Measurements from ENCODE around the gene EIF4B. TPM values are rescaled to one million over a fixed set of nuclear protein-coding genes. Genes with fewer than 3 reads are reported as not detected.

The EIF4B gene
- total RNA-seq, 1 experiment from 2014 or later, result 351 TPM

GRCh38 chr12:52969166-52969795, 37.0 kb upstream of the EIF4B start:
- Histone ChIP-seq H3K4me1 (ENCODE audit: control insufficient read depth, insufficient read depth, low read length) (peaks cover 55% of the 10 kb centered on the region), H3K27ac (ENCODE audit: low read length) (peak overlapping the region; percentile 95), H3K27me3 (ENCODE audit: control insufficient read depth, insufficient read depth, low read length) (no peaks in the 10 kb centered on the region), H3K4me3 (ENCODE audit: low read depth in 2 of 2, low read length in 2 of 2) (no peak overlapping the region), H3K36me3 (ENCODE audit: control insufficient read depth, insufficient read depth, low read length) (no peaks in the 10 kb centered on the region), H3K9me3 (ENCODE audit: control insufficient read depth, insufficient read depth, low read depth, low read length) (no peaks in the 10 kb centered on the region)
- in situ Hi-C loops (cut with HindIII; ENCODE audit: low pct_unique_long_range_greater_than_20kb, low sequenced_read_pairs), result no loop called here
- TF ChIP-seq SIN3A (IDR thresholded peaks at IDR 0.05; ENCODE audit: borderline replicate concordance, insufficient read depth, low read depth, low read length) (no peak), REST (IDR thresholded peaks at IDR 0.05; ENCODE audit: insufficient read depth in 1 of 2, low read depth in 2 of 2, low read length in 1 of 2) (no peak), TCF7L2 (IDR thresholded peaks at IDR 0.05; ENCODE audit: low read depth, low read length) (no peak), POLR2AphosphoS5 (IDR thresholded peaks at IDR 0.05; ENCODE audit: low read depth, low read length) (no peak), CTCF (IDR thresholded peaks at IDR 0.05) (no peak)
- intact Hi-C loops (cut with micrococcal nuclease; ENCODE audit: unreplicated experiment), result no loop called here
- POLR2A ChIA-PET, result interaction anchor here (0.6 to 1.2 kb wide), 5 partner anchors 9 to 67 kb away, joined by 3 to 4 read pairs (median 3); no protein-coding TSS in a partner anchor
- CTCF ChIA-PET, result interaction anchor here (1.1 to 3.1 kb wide), 2 partner anchors 9 to 11 kb away, joined by 8 to 14 read pairs; no protein-coding TSS in a partner anchor
- DNase-seq (ENCODE audit: low read depth, low spot score) (no peak), ATAC-seq (no peak)
- no TSS peak for BruUV-seq (replicated peaks)

- Histone ChIP-seq H3K9me3 (ENCODE audit: control insufficient read depth, insufficient read depth, low read depth, low read length) (no peaks in the 10 kb centered on the region), H3K4me1 (ENCODE audit: control insufficient read depth, insufficient read depth, low read length) (peaks cover 53% of the 10 kb centered on the region), H3K27ac (ENCODE audit: low read length) (peak overlapping the region; percentile 95), H3K4me3 (ENCODE audit: low read depth in 2 of 2, low read length in 2 of 2) (no peak overlapping the region), H3K27me3 (ENCODE audit: control insufficient read depth, insufficient read depth, low read length) (no peaks in the 10 kb centered on the region), H3K36me3 (ENCODE audit: control insufficient read depth, insufficient read depth, low read length) (no peaks in the 10 kb centered on the region)
- in situ Hi-C loops (cut with HindIII; ENCODE audit: low pct_unique_long_range_greater_than_20kb, low sequenced_read_pairs), result no loop called here
- ChIA-PET CTCF (interaction anchor here (0.7 to 3.1 kb wide), 3 partner anchors 9 to 22 kb away, joined by 8 to 14 read pairs (median 8); no protein-coding TSS in a partner anchor), POLR2A (interaction anchor here (1.1 to 1.2 kb wide), 2 partner anchors 9 to 21 kb away, joined by 3 to 13 read pairs; partner anchors contain the start of gene KRT18)
- TF ChIP-seq POLR2AphosphoS5 (IDR thresholded peaks at IDR 0.05; ENCODE audit: low read depth, low read length) (peak; percentile 59; the same call in 1 of the 2 replicates), CTCF (IDR thresholded peaks at IDR 0.05) (no peak), SIN3A (IDR thresholded peaks at IDR 0.05; ENCODE audit: borderline replicate concordance, insufficient read depth, low read depth, low read length) (no peak), REST (IDR thresholded peaks at IDR 0.05; ENCODE audit: insufficient read depth in 1 of 2, low read depth in 2 of 2, low read length in 1 of 2) (no peak), TCF7L2 (IDR thresholded peaks at IDR 0.05; ENCODE audit: low read depth, low read length) (peak; percentile 99)
- intact Hi-C loops (cut with micrococcal nuclease; ENCODE audit: unreplicated experiment), result no loop called here
- BruUV-seq (replicated peaks), result no TSS peak
- ATAC-seq, result peak; percentile 61
- no peak for DNase-seq (ENCODE audit: low read depth, low spot score)
Measured at GRCh38 chr12:52969828-52970569, 36.3 kb upstream of the EIF4B start.
